GM18907 (cell line): ENCODE data around the gene UTP14C.
"Not testable (repeated sequence)": the region's sequence is repeated elsewhere in the genome, so short reads cannot be mapped to it uniquely, and the experiment has no call there.

Source experiments
- ATAC-seq: cut with Tn5 transposase; IDR thresholded peaks from one replicate; pipeline ENCODE4 v1.9.1; 2021; ENCODE audit warnings: mild to moderate bottlenecking, moderate library complexity; ENCODE audit not compliant: unreplicated experiment

UTP14C gene

GRCh38 chr13:52003541-52003940 is 20.9 kb upstream of the UTP14C start:
- ATAC-seq = no peak

- ATAC-seq = no peak
These were observed 19.9 kb upstream of the UTP14C start for GRCh38 chr13:52004511-52005170.

DNA sequence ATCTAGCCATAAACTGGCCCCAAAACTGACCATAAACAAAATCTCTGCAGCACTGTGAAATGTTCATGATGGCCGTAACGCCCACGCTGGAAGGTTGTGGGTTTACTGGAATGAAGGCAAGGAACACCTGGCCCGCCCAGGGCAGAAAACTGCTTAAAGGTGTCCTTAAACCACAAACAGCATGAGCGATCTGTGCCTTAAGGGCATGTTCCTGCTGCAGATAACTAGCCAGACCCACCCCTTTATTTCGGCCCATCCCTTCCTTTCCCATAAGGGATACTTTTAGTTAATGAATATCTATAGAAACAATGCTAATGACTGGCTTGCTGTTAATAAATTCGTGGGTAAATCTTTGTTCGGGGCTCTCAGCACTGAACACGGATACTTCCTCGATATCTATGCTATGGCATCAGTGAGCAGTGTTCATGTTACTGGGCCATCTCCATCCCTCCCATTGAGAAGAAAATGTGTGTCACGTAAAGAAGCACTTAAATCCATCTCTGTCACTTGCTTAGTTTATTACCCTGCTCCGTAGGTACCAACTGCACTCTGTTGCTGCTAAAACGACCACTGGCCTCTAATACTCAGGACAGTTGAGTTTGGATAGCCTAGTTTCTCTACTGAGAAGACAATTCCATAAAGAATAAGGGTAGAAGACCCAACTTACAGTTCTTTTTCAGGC is 18.5 kb upstream of the UTP14C start:
- no peak for ATAC-seq

GRCh38 chr13:52006523-52007245 is 17.8 kb upstream of the UTP14C start:
- no peak for ATAC-seq

DNA sequence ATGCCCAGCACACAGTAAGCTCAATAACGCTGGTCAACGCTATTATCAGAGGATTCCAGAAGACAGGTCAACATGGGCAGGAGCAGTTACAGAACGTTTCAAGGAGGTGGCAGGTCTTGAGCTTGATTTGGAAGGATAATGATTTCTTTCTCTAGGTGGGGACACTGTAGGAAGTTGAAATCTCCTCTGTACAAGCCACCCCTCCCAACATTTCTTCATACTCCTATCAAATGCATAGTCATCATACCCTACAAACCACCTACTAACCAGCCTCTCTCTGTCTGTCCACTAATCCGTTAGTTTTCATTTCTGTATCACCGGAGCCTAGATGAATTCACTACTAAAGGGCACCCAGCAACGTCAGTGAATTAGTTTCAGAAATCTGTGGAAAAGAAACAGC is 14.5 kb upstream of the UTP14C start:
- no peak for ATAC-seq

DNA sequence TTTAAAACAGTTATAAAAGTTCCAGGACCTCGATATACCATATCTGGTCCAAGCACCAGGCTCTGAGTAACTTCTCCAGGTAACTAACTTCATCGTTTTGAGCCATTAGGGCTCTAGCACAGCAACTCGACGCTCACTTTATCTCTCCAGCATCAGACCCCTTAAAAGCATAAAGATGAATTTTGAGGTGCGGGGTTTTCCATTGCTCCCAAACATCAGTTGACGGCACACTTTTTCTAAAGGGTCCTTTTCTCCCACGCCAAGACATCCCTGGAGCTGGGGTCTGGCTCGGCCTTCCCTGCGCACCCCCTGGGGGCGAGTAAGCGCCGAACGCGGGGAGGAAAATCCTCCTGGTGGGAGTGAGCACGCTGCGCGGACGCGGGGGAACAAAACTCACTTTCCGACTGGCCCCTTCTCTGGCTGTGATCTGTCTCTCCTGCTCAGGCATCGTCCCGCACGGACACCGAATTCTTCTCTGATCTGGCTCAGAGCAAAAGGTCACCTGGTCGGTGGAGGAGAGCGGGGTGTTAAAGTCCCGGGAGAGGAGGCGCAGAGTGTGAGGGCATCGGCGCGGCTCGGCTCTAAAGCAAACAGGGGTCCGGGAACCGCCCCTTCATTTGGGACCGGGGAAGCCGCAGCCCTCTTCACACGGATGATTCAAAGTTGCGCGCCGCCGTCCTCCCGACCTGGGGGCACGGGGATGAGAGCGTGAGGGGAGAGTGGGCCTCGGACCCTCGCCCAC is 13.4 kb upstream of the UTP14C start, which contains the start of gene ATP7B:
Gene ATP7B, minus strand, starts transcription at position 561 of the 742 bp plus-strand sequence. Its CDS starts 113 bp downstream, at position 448.
- ATAC-seq = peak; percentile 6

DNA sequence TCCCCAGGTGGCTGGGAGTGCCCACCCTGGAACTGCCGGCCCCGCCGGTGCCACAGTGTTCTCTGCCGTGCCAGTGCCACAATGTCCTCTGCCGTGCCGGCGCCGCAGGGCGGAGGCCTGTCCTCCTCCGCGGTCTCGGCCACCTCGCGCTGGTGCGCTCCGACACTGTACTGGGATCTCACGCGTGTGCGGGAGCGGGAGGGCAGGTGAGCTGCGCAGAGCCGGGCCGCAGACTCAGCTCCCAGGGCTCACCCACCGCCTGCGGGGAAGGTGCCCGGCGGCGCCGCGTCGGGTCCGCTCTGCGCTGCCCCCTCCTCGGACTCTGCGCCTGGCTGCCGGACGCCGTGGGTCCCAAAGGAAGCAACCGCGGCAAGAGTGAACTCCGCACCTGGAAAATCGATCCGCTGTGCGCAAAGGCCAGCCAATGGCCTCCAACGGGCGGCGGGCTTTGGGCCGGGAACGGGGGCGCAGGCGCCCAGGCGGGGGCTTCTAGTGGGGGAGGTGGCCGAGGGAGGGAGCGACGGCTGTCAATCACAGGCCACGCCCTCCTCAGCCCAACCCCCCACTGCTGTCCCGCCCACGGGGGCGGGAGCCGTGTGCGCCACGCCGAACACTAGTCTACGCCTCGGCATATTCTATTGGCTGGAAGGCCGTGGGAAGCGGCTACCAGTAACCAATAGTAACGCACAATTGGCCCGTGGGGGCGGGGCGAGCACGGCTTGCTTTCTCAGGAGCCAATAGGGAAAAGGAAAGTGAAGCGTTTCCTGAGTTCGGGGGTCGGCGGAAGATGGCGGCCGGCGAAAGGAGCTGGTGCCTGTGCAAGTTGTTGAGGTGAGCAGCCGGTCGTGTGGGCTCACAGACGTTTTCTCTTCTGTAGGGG is 12.6 kb upstream of the UTP14C start, which contains the start of gene ALG11:
Gene ALG11, plus strand, starts transcription at position 767 of the 880 bp plus-strand sequence. Its CDS starts 21 bp downstream, at position 788.
- peak; percentile 99 for ATAC-seq

- peak; percentile 2 for ATAC-seq
These were observed 12.0 kb upstream of the UTP14C start for GRCh38 chr13:52012512-52012836.

DNA sequence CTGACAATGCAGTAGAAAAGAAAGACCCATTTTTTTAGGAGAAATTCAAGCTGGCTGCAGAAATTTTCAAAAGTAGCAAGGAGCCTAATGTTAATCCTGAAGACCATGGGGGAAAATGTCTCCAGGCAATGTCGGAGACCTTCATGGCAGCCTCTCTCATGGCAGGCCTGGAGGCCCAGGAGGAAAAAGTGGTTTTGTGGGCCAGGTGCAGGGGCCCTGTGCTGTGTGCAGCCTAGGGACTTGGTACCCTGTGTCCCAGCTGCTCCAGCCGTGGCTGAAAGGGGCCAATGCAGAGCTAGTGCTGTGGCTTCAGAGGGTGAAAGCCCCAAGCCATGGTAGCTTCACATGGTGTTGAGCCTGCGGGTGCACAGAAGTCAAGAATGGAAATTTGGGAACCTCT is 8.2 kb upstream of the UTP14C start:
- no peak for ATAC-seq

GRCh38 chr13:52020191-52020590 is 4.3 kb upstream of the UTP14C start:
- no peak for ATAC-seq

DNA sequence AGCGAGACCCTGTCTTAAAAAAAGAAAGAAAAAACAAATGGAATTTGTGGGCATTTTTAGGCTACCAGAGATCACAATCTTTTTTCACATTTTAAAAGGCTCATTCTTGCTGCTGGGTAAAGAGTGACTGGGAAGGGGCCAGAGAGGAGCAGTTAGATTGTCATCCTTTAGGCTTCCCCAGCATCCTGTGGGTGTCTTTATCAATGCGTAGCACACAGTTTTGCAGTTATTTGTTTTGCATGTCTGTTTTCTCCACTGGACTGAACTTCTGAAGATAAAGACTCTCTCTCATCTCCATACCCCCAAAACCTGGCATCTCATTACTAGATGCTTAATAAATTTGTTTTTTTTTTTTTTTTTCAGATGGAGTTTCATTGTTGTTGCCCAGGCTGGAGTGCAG is 2.1 kb upstream of the UTP14C start:
- ATAC-seq = no peak

DNA sequence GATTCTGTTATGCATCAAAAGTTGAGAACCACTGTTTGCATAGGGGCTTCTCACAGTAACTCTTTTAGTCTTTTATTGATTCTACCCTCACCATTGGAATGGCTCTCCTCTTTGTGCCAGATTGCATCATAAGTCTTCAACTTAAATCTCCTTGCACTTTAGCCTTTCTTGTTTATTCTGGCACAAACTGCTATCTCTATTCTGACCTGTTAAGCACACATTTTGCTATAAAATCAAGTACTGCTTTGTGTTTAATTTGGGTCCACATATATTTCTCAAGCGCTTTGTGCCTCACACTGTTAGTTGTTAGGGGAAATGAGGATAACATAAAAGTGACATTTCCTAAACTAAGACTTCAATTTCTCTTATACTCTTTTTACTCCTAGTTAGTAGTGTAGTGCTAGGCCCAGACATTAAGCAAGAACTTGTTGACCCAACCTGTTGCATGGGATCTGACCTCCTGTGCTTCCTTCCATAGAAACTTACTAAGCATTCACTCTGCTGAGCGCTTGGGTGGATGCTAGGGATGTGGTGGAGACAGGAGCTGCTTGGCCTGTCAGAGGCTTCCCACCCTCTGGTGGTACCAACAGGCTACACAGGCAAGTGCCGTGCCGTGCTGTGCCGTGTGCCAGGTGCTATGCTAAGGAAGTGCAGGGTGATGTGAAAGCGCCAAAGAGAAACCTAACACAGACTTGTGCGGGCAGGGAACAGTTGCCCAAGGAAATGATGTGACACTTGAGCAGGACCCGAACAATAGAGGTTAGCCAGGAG is 1.2 kb downstream of the UTP14C start:
- no peak for ATAC-seq

GRCh38 chr13:52026246-52026626 is 1.7 kb downstream of the UTP14C start:
- no peak for ATAC-seq

DNA sequence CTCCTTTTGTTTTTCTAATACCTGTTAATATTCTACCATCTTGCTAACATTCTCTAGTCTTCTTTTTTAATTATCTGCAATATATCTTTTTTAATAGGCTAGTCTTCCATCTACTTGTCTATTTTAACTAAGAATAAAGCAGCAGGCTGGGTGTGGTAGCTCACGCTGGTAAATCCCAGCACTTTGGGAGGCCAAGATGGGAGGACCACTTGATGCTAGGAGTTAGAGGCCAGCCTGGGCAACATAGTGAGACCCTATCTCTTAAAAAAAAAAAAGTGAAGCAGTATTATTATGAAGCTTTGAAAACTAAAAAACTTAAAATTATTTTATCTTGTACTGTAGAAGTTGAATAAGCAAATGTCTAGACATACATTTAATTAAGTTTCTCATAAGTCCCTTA is 3.3 kb downstream of the UTP14C start:
- no peak for ATAC-seq

GRCh38 chr13:52029569-52029968 is 5.1 kb downstream of the UTP14C start:
- ATAC-seq = no peak

- ATAC-seq = not testable (repeated sequence)
These were observed 5.9 kb downstream of the UTP14C start for GRCh38 chr13:52030401-52030800.

DNA sequence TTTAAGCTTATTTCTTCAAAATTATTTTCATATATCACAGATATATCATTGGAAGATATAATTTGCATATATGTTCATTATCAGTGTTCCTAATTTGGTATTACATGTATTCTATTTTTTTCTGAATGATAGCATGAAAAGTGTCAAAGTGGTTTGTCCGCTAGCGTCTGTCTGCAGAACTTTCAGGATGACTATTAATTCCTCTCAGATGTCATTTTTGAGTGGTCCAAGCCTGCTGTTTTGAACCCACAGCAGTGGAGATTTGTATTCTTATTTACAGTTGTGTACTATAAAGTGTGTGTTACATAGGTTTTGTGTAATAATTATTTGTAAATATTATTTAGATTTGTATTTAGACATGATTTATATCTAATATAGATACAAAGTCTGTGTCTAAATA is 8.5 kb downstream of the UTP14C start:
- ATAC-seq = no peak

DNA sequence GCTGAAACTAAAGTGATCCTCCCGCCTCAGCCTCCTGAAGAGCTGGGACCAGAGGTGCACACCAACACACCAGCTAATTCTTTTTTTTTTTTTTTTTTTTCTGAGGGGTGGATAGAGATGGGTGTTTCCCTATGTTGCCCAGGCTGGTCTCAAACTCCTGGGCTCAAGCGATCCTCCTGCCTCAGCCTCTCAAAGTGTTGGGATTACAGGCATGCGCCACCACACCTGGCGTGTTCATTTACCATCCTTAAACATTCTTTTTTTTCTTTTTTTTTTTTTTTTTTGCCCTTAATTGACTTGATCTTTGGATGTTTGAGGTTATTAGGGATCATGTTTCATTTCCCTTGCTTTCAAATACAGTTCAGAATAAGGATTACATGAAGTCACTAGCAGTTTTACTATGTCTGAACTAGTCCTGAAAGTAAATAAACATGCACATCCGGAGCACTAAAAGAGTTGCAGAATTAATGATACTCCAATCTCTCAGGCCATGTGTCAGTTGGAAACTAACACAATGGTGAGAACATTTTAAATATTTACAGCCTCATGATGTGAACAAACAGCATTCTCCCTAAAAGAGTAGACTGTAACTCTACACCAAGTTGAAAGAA is 10.2 kb downstream of the UTP14C start:
- ATAC-seq = no peak

- no peak for ATAC-seq
These were observed 11.5 kb downstream of the UTP14C start for GRCh38 chr13:52036037-52036436.
